Measurements from ENCODE around the gene GPX1.
A peak's percentile ranks its signal among the peaks of the same experiment; 100 is the strongest.
"Not testable (repeated sequence)": the region's sequence is repeated elsewhere in the genome, so short reads cannot be mapped to it uniquely, and the experiment has no call there.

The GPX1 gene

DNA sequence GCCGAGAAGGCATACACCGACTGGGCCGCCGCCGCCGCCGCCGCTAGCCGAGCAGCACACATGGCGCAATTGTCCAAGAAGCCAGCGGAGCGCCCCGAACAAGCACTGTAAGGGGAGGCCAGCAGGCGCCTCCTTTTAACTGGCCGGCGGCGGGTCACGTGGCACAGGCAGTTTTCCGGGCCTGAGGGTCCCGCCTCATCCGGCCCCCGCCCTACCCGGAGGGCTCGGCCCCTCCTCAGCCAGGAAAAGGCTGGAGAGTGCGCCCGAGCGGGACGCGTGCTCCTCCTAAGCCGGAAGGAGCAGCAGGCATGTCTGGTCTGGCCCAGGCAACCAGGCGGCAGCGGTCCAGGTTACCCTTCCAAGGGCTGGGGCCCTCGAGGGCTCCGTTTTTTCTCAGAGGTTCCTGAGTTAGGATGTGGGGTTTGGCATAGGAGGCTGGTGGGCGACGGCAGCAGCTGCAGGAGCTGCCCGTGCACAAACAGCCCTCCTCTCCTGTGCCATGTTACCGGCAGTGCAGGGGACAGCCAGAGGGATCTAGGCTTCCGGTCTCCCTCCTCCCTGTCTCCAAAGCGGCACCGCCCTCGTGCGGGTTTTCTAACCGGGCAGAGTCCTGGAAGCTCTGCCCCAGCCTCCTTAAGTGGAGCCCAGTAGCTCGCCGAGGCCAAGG is at the start of gene GPX1:
GPX1 (minus strand) TSS at position 137 of the 667 bp plus-strand sequence; CDS start at position 62, 75 bp downstream.
- peak; percentile 45 to 54 for DNase-seq (ENCODE audit: low read depth in 2 of 2, low spot score in 1 of 2)

DNA sequence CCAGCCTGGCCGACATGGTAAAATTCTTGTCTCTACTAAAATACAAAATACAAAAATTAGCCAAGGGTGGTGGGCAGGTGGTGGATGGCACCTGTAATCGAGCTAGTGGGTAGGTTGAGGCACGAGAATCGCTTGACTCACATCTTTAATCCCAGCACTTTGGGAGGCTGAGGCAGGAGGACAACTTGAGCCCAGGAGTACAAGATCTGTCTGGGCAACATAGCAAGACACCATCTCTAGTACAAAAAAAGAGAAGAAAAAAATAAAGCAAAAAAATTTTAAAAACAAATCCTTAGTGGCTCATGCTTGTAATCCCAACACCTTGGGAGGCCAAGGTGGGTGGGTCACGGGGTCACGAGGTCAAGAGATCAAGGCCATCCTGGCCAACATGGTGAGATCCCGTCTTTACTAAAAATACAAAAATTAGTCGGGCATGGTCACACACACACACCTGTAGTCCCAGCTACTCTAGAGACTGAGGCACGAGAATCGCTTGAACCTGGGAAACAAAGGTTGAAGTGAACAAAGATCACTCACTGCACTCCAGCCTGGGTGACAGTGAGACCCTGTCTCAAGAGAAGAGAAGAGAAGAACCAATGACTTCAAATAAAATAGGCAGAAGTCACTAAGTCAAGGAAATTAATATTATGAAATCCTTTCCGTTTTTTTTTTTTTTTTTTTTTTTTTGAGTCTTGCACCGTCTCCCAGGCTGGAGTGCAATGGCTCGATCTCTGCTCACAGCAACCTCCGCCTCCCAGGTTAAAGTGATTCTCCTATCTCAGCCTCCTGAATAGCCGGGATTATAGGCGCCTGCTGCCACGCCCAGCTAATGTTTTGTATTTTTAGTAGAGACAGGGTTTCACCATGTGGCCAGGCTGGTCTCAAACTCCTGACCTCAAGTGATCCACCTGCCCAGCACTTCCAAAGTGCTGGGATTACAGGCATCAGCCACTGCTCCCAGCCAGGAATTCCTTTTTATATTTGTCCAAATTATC is 48.7 kb upstream of the GPX1 start:
- no peak for DNase-seq (ENCODE audit: low read depth in 2 of 2, low spot score in 1 of 2)

DNA sequence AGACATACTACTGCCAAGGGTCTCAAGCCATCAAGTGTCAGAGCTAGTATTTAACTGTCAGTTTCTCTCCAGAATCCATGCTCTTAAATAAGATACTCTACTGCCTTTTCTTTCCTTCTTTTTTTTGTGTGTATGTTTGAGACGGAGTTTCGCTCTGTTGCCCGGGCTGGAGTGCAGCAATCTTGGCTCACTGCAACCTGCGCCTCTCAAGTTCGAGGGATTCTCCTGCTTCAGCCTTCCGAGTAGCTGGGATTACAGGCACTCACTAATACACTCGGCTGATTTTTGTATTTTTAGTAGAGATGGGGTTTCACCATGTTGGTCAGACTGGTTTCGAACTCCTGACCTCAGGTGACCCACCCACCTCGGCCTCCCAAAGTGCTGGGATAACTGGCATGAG is 47.4 kb upstream of the GPX1 start:
- DNase-seq (ENCODE audit: low read depth in 2 of 2, low spot score in 1 of 2): not testable (repeated sequence)

DNA sequence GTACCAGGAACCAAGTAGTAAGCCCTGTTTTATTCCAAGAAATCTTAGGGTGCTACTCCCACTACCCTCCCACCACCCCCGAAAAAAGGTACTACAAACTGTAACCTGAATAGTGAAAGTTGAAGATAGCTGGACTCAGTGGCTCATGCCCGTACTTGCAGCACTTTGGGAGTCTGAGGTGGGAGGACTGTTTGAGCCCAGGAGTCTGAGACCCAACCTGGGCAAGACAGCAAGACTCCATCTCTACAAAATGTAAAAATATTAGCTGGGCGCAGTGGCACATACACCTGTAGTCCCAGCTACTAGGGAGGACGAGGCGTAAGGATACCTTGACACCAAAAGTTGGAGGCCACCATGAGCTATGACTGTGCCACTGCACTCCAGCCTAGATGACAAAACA is 45.7 kb upstream of the GPX1 start:
- no peak for DNase-seq (ENCODE audit: low read depth in 2 of 2, low spot score in 1 of 2)

DNA sequence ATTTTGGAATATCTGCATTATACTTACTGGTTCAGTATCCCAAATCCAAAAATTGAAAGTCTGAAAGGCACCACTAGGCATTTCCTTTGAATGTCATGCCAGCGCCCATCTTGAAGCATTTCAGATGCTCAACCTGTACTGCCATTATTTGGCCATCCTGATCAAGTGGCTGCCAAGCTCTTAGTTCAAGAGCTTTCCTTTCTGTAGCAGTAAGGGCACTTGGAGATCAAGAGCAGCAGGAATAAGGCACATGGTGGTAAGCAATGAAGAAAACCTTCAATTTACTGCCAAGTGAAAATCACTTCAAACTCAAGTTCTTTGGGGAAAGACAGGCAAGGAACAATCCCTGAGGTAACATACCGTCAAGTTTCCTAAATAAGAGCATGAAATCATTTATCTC is 43.6 kb upstream of the GPX1 start:
- DNase-seq (ENCODE audit: low read depth in 2 of 2, low spot score in 1 of 2): no peak

DNA sequence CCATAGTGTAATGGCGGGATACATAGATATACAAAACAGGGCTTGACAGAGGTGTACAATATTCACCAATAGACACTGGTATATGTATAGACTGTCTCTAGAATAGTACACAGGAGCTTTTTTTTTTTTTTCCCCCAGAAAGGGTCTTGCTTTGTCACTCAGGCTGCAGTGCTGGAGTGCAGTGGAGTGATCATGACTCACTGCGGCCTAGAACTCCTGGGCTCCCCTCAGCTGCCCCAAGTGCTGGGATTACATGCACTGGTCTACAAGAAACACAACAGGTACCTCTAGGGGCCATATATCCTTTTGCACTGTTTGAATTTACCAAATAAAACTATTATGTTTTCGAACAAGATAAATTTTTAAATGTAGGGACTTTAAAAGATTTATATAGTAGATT is 41.3 kb upstream of the GPX1 start:
- no peak for DNase-seq (ENCODE audit: low read depth in 2 of 2, low spot score in 1 of 2)

DNA sequence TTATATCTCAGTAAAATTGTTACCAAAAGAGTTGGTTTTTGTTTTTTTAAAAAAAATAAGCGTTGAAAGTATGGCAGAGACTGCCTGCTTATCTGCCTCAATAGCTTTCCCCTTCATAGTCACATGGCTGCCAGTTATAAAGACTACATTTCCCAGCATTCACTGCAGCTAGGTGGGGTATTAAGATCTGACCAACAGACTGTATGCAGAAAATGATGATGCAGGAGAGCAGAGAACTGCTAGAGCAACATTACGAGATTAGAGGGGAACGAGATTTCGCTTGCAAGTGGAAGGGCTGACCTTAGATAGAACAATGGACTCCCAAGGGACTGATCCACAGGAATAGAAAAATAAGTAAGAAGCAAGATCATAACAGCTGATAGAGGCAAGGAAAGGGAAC is 39.3 kb upstream of the GPX1 start:
- no peak for DNase-seq (ENCODE audit: low read depth in 2 of 2, low spot score in 1 of 2)

DNA sequence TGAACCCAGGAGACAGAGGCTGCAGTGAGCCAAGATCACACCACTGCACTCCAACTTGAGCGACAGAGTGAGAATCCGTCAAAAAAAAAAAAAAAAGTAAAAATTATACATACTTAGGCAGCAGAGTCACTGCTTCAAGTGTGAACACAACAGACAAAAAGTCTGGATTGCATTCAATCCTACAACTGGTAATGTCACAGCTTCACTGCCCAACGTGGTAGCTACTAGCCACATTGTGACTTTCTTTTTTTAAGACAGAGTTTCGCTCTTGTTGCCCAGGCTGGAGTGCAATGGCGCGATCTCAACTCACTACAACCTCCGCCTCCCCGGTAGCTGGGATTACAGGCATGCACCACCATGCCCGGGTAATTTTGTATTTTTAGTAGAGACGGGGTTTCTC is 33.2 kb upstream of the GPX1 start:
- DNase-seq (ENCODE audit: low read depth in 2 of 2, low spot score in 1 of 2): not testable (repeated sequence)

DNA sequence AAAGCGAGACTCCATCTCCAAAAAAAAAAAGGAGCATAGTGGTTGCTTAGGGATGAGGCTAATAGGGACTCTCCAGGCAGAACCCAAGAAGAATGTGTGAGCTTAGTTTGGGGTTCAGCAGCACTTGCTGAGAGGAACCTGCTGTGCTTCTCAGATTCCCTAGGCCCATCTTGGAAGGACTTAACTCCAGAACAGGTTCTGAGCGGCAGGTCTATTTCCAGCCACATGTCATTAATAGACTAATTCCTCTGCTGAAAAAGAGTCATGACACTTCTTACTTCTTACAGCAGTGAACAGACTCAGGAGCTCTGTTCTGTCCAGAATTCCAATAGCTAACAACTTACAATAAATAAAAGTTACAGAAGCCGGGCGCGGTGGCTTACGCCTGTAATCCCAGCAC is 31.1 kb upstream of the GPX1 start:
- DNase-seq (ENCODE audit: low read depth in 2 of 2, low spot score in 1 of 2): no peak

DNA sequence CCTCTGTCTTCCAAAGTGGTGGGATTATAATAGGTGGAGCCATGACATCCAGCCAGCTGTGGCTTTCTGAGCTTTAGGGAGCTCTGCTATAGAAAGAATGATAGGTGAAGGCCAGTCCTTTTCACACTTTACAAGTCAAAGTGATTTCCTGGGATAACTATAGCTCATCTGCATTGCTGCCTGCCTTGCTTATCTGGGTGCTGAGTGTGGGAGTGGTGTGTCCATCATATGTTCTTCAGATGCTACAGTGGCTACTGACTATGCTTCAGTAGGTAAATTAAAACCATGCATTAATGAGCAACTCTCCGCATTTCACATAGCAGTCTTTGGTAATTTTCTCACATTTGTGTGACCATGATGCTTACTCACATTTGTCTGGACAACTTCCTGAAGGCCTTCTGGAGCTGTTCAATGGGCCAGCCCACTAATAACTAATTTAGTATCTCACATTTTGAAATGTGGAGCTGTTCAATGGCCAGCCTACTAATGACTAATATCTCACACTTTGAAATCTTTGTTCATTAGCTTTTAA is 30.2 kb upstream of the GPX1 start:
- DNase-seq (ENCODE audit: low read depth in 2 of 2, low spot score in 1 of 2): no peak

DNA sequence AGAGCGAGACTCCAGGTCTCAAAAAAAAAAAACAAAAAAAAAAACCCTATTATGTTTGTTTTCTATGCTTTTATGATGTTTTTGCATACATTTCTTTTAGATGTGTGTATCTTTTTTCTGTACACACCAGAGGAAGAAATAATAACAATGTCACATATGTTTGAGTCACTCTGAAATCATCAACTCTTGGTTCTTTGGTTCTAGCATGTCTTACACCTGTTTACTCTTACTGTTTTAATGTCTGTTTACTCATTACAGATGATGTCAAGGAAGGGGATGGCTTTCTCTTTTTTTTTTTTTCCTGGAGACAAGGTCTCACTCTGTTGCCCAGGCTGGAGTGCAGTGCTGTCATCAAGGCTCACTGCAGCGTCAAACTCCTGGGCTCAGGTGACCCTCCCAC is 29.6 kb upstream of the GPX1 start:
- DNase-seq (ENCODE audit: low read depth in 2 of 2, low spot score in 1 of 2): no peak

DNA sequence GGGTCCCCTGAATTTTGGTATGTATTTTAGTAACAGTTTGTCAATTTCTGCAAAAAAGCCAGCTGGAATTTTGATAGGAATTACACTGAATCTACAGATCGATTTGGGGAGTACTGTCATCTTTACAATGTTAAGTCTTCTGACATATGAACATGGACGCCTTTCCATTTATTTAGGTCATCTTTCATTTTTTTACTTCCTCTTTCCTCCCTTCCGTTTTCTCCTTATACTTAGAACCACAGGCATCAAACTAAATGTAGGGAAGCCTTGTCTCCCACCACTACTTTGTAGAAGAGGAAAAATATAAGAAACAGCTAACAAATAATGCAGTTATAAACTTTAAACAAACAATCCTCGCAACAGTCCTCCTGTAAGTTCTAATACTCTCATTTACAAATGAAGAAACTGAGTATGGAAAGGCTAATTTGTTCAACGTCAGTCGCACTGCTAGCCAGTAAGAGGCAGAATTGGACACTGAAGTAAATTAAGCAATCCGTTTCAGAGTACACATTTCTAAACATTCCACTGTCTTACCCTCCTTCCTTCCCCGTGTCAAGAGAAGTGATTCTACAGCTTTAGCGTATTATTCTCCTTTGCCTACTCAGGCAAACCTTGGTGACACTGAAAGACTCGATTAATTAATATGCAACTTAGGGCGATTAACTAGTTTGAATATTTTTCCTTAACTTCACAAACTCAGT is 28.1 kb upstream of the GPX1 start:
- no peak for DNase-seq (ENCODE audit: low read depth in 2 of 2, low spot score in 1 of 2)

DNA sequence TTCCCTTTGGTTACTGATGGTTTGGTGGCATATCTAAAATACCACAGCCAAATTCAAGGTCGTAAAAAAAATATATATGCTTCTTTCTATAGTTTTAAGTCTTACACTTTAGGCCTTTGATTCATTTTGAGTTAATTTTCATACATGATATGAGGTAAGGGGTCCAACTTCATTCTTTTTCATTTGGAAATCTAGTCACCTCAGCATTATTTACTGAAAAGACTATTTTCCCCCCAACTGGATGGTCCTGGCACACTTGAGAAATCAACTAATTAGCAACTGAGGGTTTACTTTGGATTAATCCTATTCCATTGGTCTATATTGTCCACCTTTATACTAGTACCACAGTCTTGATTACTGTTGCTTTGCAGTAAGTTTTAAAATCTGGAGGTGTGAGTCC is 27.5 kb upstream of the GPX1 start:
- no peak for DNase-seq (ENCODE audit: low read depth in 2 of 2, low spot score in 1 of 2)

DNA sequence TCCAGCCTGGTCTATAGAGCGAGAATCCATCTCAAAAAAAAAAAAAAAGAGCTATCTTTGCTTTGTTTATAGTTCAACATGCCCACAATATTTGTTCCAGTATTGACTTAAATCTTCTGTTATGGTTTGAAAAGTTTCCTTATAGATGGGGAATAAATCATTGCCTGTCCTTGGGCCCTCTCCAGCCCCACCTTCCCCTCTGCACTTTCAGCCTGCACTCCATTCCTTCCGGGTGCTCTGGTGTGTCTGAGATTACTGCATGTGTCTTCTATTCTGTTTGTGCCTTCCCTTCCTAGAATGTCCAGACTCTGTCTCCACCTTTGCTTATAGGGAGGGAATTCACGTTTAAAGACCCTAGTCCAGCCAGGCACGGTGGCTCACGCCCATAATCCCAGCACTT is 25.2 kb upstream of the GPX1 start:
- DNase-seq (ENCODE audit: low read depth in 2 of 2, low spot score in 1 of 2): no peak

DNA sequence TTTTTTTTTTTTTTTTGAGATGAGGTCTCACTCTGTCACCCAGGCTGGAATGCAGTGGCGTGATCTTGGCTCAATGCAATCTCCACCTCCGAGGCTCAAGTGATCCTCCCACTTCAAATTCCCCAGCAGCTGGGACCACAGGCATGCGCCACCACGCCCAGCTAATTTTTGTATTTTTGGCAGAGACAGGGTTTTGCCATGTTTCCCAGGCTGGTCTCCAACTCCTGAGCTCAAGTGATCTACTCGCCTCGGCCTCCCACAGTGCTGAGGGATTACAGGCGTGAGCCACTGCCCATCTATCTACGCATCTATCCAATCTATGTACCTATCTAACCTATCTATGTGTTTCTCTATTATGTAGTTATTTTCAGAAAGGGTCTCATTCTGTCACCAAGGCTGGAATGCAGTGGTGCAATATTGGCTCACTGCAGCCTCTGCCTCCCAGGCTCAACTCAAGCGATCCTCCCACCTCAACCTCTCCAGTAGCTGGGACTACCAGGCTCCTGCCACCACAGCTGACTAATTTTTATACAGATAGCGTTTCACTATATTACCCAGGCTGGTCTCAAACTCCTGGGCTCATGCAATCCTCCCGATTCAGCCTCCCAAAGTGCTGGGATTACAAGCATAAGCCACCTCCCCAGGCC is 20.2 kb upstream of the GPX1 start:
- DNase-seq (ENCODE audit: low read depth in 2 of 2, low spot score in 1 of 2): no peak

DNA sequence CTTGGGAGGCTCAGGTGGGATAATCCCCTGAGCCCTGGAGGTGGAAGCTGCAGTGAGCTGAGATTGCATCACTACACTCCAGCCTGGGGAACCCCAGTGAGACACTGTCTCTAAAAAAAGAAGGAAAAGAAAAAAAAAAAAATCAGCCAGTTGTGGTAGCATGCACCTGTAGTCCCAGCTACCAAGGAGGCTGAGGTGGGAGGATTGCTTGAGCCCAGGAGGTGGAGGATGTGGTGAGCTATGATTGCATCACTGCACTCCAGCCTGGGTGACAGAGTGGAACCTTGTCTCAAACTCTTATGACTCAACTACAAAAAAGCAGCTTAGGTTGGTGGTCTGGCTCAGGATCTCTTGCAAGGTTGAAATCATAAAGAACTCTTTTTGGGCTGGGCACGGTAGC is 19.3 kb upstream of the GPX1 start:
- no peak for DNase-seq (ENCODE audit: low read depth in 2 of 2, low spot score in 1 of 2)

DNA sequence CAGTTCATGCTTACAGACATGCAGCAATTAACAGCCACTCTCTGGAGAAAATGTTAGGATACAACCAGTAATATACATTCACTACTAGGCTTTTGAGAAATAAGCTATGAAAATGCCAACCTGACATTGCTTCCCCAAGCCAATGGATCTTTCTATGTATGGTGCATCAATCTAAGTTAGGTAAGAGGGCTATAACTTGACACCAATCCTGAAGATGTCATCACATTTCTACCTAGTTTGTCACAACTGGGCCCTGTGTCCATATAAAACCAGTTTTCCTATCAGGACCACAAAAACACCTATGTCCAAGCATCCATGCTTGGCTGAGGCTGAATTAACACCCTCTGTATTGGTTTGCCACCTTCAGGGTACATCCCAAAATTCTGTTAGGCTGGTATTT is 13.8 kb upstream of the GPX1 start:
- no peak for DNase-seq (ENCODE audit: low read depth in 2 of 2, low spot score in 1 of 2)

DNA sequence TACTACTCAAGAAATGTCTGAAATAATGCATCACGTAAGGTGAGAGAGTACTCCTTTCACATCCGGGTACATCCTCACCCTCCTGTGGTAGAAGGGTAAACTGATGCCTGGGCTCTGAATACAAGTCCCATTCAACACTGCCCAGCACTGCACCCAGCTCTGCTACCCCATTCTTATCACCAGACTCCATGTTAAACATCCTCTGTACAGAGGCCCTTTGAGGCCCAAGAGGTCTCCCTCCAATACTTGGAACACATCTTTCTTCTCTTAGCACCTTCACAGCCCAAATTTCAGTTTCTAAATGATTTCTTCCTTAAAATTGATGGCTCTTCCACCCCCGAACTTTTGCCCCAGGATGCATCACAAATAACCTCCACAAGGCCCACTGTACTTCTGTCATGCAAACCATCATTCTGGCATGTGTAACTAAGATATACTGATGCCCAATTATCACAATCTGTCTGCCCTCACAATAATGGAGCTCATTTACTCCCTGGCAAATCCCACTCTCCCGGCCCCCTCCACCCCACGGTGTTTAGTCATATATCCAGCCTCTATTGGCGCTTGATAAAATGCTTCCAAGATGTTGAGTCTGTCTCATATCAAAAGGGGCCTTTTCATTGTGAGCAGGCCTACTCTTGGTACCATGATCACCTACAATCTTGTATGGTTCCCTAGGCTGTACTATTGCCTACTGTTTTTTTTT is 12.6 kb upstream of the GPX1 start:
- DNase-seq (ENCODE audit: low read depth in 2 of 2, low spot score in 1 of 2): no peak

DNA sequence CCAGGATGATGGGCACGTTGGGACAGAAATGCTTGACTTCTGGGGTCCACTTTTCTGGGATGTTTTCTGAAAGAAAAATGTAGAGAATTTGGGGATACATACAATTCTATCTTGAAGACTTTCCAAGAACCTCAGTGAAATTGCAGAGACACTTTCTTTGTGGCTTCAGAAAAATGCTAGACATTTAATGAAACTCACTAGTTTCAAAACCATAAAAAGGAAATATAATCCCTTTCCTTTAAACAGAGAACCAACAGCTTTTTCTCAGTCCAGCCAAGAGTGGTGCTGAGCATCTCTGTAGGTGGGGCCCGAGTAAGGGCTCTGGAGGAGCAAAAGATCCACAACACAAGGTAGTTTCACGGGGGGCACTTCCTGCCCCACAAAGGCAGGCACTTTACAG is 4.4 kb upstream of the GPX1 start:
- DNase-seq (ENCODE audit: low read depth in 2 of 2, low spot score in 1 of 2): no peak

DNA sequence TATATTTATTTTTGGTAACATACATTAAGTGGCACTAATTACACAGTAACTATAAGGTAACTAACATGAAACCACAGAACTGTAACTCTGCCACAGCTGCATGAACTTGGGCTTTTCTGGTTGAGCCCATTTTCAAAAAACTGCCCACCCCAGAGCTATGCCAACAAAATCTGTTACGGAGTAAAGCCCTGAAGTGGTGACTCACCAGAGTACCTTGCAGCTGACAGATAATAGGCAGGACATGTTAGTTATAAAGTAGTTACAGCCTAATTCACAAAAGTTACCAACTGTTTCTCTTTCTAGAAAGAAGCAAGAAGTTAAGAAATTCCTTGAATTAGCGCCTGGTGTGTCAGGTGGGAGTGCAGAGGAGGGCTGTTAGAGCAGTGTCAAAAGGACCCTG is 1.5 kb upstream of the GPX1 start:
- no peak for DNase-seq (ENCODE audit: low read depth in 2 of 2, low spot score in 1 of 2)

DNA sequence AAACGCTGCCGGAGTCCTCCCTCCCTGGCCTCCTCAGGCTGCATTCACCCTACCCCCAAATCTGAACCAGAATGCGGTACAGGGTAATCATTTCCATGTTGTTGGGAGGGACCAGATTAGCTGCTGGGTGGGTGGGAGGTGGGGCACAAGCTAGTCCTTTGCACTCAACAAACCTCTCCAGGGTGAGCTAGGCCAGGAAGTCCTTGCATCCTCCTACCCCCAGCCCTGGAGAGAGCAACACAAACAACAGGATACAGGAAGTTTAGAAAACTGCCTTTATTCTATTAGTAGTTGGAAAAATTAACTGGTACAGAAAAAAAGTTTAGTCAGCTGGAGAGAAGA is 702 bp upstream of the GPX1 start:
- no peak for DNase-seq (ENCODE audit: low read depth in 2 of 2, low spot score in 1 of 2)

Data from stimulated activated CD8-positive, alpha-beta memory T cell treated with anti-CD3 and anti-CD28 coated beads, Interleukin-4, amount 100 ng/mL, for 1 hour (primary cell).